MCF 10A (cell line): ENCODE measurements around the gene ENOSF1. TPM values are rescaled to one million over a fixed set of nuclear protein-coding genes. Genes with fewer than 3 reads are reported as not detected.
"Not testable (repeated sequence)": the region's sequence is repeated elsewhere in the genome, so short reads cannot be mapped to it uniquely, and the experiment has no call there.

Source experiments
- Bru-seq: library from RNA; stranded (reverse); fragments of 400-500 nt; gene quantifications from one replicate; lab custom pipeline; 2021; lab: Mats Ljungman, UMichigan
- BruChase-seq, 2 experiments: library from RNA; stranded (reverse); fragments of 400-500 nt; gene quantifications; one replicate each; lab custom pipeline; 2021; lab: Mats Ljungman, UMichigan
- BruUV-seq: library from RNA; stranded (reverse); fragments of 400-500 nt; replicated peaks from 2 replicates; lab custom pipeline; 2021; lab: Mats Ljungman, UMichigan
- CTCF ChIA-PET: fragments of 300-600 bp; sonication (Branson Sonifier 250); formaldehyde crosslinking; extraction: SDS; loops from one replicate; lab custom pipeline; 2021; ENCODE audit warnings: antibody characterized with exemption, inconsistent platforms; lab: Yijun Ruan, JAX
- POLR2A ChIA-PET: fragments of 300-600, 350-650 bp; sonication (Branson Sonifier 250); formaldehyde crosslinking; extraction: SDS; loops from one replicate; lab custom pipeline; 2020; ENCODE audit warnings: antibody characterized with exemption, inconsistent platforms; lab: Yijun Ruan, JAX
- DNase-seq: peaks from one replicate; pipeline ENCODE4 v3.0.0-alpha.2; 2018; ENCODE audit not compliant: unreplicated experiment
- H3K27ac Mint-ChIP-seq: one replicate; pipeline ENCODE4 v1.8.0; 2022; ENCODE audit warnings: mild to moderate bottlenecking, low read depth, mixed read lengths; ENCODE audit not compliant: unreplicated experiment
- H3K27me3 Mint-ChIP-seq: one replicate; pipeline ENCODE4 v1.8.0; 2022; ENCODE audit warnings: mixed read lengths; ENCODE audit not compliant: insufficient read depth, unreplicated experiment
- H3K36me3 Mint-ChIP-seq: one replicate; pipeline ENCODE4 v1.8.0; 2022; ENCODE audit warnings: mild to moderate bottlenecking, moderate library complexity, mixed read lengths; ENCODE audit not compliant: insufficient read depth, unreplicated experiment
- H3K4me1 Mint-ChIP-seq: one replicate; pipeline ENCODE4 v1.8.0; 2022; ENCODE audit warnings: mixed read lengths; ENCODE audit not compliant: insufficient read depth, unreplicated experiment
- H3K4me3 Mint-ChIP-seq: one replicate; pipeline ENCODE4 v1.8.0; 2022; ENCODE audit warnings: mild to moderate bottlenecking, moderate library complexity, mixed read lengths; ENCODE audit not compliant: unreplicated experiment
- H3K9me3 Mint-ChIP-seq: one replicate; pipeline ENCODE4 v1.8.0; 2022; ENCODE audit warnings: mixed read lengths; ENCODE audit not compliant: unreplicated experiment
- CTCF ChIP-seq: fragments of 200-600 bp; IDR thresholded peaks from one replicate; pipeline ENCODE4 v1.8.0; 2022; ENCODE audit warnings: antibody characterized with exemption, mild to moderate bottlenecking; ENCODE audit not compliant: unreplicated experiment
- intact Hi-C: fragments of 100-400 bp; cut with micrococcal nuclease; formaldehyde crosslinking; loops from 2 replicates; pipeline ENCODE4 v1.14.1; 2022
- long read RNA-seq: library from polyadenylated mRNA; stranded (forward); transcript quantifications from one replicate; pipeline ENCODE4 v2.0.0, GENCODE V29; 2022
- total RNA-seq: library from RNA; stranded (reverse); gene quantifications from 2 replicates; pipeline ENCODE4 v1.2.3, GENCODE V29; 2022

ENOSF1 gene
- 106 and 111 TPM in 2 replicates for total RNA-seq
- percentile 94 among the genes with signal in this experiment for Bru-seq, nascent RNA
- BruChase-seq, experiment 1, labeled RNA remaining after a 6-hour chase, result percentile 89 among the genes with signal in this experiment
- percentile 95 among the genes with signal in this experiment for BruChase-seq, experiment 2, labeled RNA remaining after a 2-hour chase
- long read RNA-seq, full-length matches to known transcripts, result 16 of 41 reads
- long read RNA-seq, partial matches to known transcripts, result 3 of 41 reads
- long read RNA-seq, other reads (novel, unspliced or antisense), result 22 of 41 reads

- Mint-ChIP-seq H3K27ac (peak within 1 kb of the TSS; percentile 96), H3K9me3 (no peaks in the 10 kb centered on the region), H3K36me3 (peaks cover 24% of the 10 kb centered on the region), H3K4me3 (peak within 1 kb of the TSS; percentile 88), H3K27me3 (no peaks in the 10 kb centered on the region), H3K4me1 (peaks cover 11% of the 10 kb centered on the region)
- ChIA-PET POLR2A (interaction anchor here (0.8 to 2.9 kb wide), 7 partner anchors 9 to 445 kb away, joined by 3 to 8 read pairs (median 4); partner anchors contain the start of gene THOC1), CTCF (interaction anchor here (0.5 to 2.9 kb wide), 23 partner anchors 11 to 1562 kb away, joined by 3 to 22 read pairs (median 4); no protein-coding TSS in a partner anchor)
- peak; percentile 97 for TF ChIP-seq CTCF
- peak; percentile 86 for DNase-seq
- intact Hi-C loops, result loop anchor here (1.0 to 5.0 kb wide), 3 partner anchors 55 to 119 kb away; partner anchors contain the start of gene TYMS
- no TSS peak for BruUV-seq
These were observed at the start of gene ENOSF1 for GRCh38 chr18:712401-713134. Gene ENOSF1, minus strand, starts transcription at chr18:712630. Its CDS starts 43 bp downstream, at chr18:712587.

- H3K4me3 Mint-ChIP-seq, H3K4me1 Mint-ChIP-seq, H3K27ac Mint-ChIP-seq, H3K9me3 Mint-ChIP-seq, H3K27me3 Mint-ChIP-seq, POLR2A ChIA-PET, intact Hi-C loops, DNase-seq, BruUV-seq: not testable (repeated sequence)
- H3K36me3 Mint-ChIP-seq, result peaks cover 22% of the 10 kb centered on the region
- CTCF ChIA-PET, result interaction anchor here (0.6 to 3.5 kb wide), 2 partner anchors 70 to 171 kb away, joined by 3 to 16 read pairs; no protein-coding TSS in a partner anchor
These were observed 47.4 kb upstream of the ENOSF1 start for GRCh38 chr18:759864-760263.

- DNase-seq, result no peak
- CTCF ChIA-PET, result interaction anchor here (0.6 to 2.2 kb wide), 6 partner anchors 12 to 1430 kb away, joined by 3 to 18 read pairs (median 4); no protein-coding TSS in a partner anchor
- POLR2A ChIA-PET, result interaction anchor here (0.7 kb wide), 1 partner anchor 34 kb away, joined by 3 read pairs; no protein-coding TSS in a partner anchor
- H3K4me1 Mint-ChIP-seq, result peaks cover 6% of the 10 kb centered on the region
- H3K4me3 Mint-ChIP-seq, result no peak overlapping the region
- H3K27me3 Mint-ChIP-seq, result no peaks in the 10 kb centered on the region
- no peak overlapping the region for H3K27ac Mint-ChIP-seq
- TSS peak; percentile 25 for BruUV-seq
- H3K36me3 Mint-ChIP-seq, result peaks cover 34% of the 10 kb centered on the region
- intact Hi-C loops, result no loop called here
- no peaks in the 10 kb centered on the region for H3K9me3 Mint-ChIP-seq
- no peak for TF ChIP-seq CTCF
These were observed 43.1 kb upstream of the ENOSF1 start for GRCh38 chr18:755506-755905.

- BruUV-seq, result no TSS peak
- intact Hi-C loops, result no loop called here
- Mint-ChIP-seq H3K27ac (no peak overlapping the region), H3K27me3 (no peaks in the 10 kb centered on the region), H3K36me3 (peaks cover 39% of the 10 kb centered on the region), H3K4me3 (no peak overlapping the region), H3K4me1 (peaks cover 6% of the 10 kb centered on the region), H3K9me3 (no peaks in the 10 kb centered on the region)
- ChIA-PET POLR2A (no interaction called here), CTCF (interaction anchor here (0.9 to 2.2 kb wide), 4 partner anchors 13 to 85 kb away, joined by 5 to 18 read pairs (median 10); no protein-coding TSS in a partner anchor)
- no peak for DNase-seq
- no peak for TF ChIP-seq CTCF
These were observed 42.2 kb upstream of the ENOSF1 start for GRCh38 chr18:754656-755055.
